ENCODE data around the gene PTPRB.

The PTPRB gene

DNA sequence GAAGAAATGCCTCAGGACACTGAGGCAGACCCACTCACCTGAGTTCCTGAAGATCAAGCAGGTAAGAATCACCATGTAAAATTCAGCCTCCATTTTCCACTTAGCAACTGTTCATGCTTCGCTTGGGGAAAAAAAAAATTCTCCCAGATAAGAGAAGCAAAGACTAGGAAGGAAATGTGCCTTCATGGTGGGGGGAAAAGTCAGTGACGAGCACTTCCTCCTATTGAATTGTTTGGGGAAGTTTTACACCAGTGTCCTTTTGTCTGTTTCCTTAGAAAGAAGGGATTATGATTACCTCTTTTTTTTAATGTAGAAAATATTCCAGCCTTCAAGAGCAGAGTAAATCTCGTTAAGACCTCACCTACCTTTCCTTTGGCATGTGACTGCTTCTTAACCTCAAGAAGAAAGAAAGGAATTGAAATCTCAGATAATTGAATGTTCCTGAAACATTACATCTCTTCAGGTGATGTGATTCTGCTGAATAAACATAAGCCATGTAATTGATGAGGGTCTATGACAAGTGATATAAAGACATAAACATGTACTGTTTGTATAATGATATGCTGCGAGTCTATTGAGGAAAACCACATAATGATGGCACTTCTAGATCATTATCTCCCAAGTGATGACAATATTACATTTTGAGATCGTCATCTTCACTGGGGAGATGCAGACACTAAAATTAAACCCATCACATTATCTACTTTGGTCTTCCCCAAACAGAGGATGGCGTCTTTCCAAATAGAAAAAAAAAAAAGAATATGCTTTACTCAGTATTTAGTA, at the start of gene PTPRB:
Gene PTPRB (minus strand): TSS at position 127 of the 783 bp plus-strand sequence. CDS start 34 bp downstream, at position 93.
- POLR2A ChIA-PET, result no interaction called here
- CTCF ChIA-PET, result interaction anchor here (0.6 kb wide), 1 partner anchor 13 kb away, joined by 3 read pairs; no protein-coding TSS in a partner anchor
- DNase-seq (ENCODE audit: low read depth, low spot score), result no peak
- no peak within 1 kb of the TSS for H3K4me3 ChIP-seq (ENCODE audit: low read depth, low read length)
- TF ChIP-seq, protein P1, sequence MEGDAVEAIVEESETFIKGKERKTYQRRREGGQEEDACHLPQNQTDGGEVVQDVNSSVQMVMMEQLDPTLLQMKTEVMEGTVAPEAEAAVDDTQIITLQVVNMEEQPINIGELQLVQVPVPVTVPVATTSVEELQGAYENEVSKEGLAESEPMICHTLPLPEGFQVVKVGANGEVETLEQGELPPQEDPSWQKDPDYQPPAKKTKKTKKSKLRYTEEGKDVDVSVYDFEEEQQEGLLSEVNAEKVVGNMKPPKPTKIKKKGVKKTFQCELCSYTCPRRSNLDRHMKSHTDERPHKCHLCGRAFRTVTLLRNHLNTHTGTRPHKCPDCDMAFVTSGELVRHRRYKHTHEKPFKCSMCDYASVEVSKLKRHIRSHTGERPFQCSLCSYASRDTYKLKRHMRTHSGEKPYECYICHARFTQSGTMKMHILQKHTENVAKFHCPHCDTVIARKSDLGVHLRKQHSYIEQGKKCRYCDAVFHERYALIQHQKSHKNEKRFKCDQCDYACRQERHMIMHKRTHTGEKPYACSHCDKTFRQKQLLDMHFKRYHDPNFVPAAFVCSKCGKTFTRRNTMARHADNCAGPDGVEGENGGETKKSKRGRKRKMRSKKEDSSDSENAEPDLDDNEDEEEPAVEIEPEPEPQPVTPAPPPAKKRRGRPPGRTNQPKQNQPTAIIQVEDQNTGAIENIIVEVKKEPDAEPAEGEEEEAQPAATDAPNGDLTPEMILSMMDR (IDR thresholded peaks at IDR 0.05; ENCODE audit: insufficient read depth, low read length, missing control alignments), result no peak

DNA sequence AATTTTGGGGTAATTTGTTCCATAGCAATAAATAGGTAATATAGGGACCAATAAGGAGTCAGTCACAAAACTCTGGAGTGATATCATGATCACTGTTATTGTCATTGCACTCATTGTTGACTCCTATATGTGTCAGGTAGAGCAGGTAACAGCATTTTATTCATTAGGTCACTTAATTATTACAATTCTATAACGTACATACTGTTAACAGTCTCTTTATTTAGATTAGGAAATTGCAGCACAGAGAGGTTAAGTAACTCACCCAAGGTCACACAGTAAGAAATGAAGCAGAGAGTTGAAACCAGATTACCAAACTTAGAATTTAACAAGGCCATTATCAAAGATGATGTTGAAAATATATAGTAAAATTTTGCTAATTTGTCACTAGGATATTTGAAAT, 49.7 kb upstream of the PTPRB start:
- no peak overlapping the region for H3K4me3 ChIP-seq (ENCODE audit: low read depth, low read length)
- DNase-seq (ENCODE audit: low read depth, low spot score), result no peak
- CTCF ChIA-PET, result interaction anchor here (1.4 to 2.5 kb wide), 2 partner anchors 21 to 43 kb away, joined by 3 to 7 read pairs; no protein-coding TSS in a partner anchor
- TF ChIP-seq, protein P1 (IDR thresholded peaks at IDR 0.05; ENCODE audit: insufficient read depth, low read length, missing control alignments), result no peak
- POLR2A ChIA-PET, result no interaction called here

DNA sequence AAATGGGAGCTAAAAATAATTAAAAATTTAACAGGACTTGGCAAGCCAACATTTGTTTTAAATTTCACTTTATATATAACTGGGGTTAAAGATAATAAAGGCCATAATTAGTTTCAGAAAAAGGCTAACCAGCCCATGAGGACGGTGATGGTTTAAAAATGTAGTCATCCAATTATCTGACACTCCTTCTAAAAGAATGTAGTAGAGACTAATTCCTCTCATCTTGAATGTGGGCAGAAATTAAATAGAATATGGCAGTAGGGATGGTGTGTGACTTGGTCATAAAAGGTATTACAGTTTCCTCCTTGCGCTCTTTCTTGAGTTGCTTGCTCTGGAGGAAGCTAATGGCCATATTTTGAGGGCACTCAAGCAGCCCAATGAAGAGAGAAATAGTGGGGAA, 49.1 kb upstream of the PTPRB start:
- TF ChIP-seq, protein P1 (IDR thresholded peaks at IDR 0.05; ENCODE audit: insufficient read depth, low read length, missing control alignments), result no peak
- POLR2A ChIA-PET, result no interaction called here
- no peak for DNase-seq (ENCODE audit: low read depth, low spot score)
- H3K4me3 ChIP-seq (ENCODE audit: low read depth, low read length), result no peak overlapping the region
- CTCF ChIA-PET, result interaction anchor here (1.4 to 2.5 kb wide), 2 partner anchors 21 to 43 kb away, joined by 3 to 7 read pairs; no protein-coding TSS in a partner anchor

DNA sequence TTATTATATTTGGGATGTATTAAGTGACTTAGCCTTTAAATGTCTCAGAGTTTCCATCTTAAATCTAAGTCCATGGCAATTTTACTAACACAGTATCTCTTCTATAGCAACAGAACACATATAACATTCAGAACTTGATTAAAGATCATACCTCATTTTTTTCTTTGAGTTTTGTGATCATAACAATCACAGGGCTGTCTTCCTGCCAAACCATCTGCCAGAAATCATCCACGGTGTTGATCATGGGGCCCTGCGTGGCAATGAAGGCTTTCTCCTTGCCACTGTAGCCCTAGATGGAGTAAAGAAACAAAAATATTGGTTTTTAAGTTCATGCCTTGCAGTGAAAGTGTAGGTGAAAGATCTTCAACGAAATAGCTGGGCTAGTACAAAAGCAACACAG, 46.7 kb upstream of the PTPRB start:
- TF ChIP-seq, protein P1 (IDR thresholded peaks at IDR 0.05; ENCODE audit: insufficient read depth, low read length, missing control alignments), result no peak
- no peak overlapping the region for H3K4me3 ChIP-seq (ENCODE audit: low read depth, low read length)
- POLR2A ChIA-PET, result no interaction called here
- CTCF ChIA-PET, result no interaction called here
- DNase-seq (ENCODE audit: low read depth, low spot score), result no peak

DNA sequence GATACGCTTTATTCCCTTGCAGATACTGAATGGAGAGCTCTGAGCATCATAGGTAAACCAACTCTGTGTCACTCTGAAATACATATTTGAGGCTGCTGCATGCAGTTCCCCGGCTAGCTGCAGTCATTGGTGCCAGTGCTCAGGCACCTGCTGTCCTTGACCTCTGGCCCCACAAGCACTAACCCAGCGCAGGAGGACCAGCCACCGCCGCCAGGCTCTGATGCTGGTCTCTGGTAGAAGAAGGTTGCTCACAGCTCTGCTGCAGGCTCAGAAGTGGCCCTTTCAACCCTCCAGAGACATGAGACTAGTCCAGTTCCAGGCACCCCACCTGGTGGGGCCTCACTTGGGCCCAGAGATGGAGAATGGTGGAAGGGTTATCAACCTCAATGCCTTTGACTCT, 34.5 kb upstream of the PTPRB start:
- no peak for DNase-seq (ENCODE audit: low read depth, low spot score)
- ChIA-PET CTCF (no interaction called here), POLR2A (no interaction called here)

DNA sequence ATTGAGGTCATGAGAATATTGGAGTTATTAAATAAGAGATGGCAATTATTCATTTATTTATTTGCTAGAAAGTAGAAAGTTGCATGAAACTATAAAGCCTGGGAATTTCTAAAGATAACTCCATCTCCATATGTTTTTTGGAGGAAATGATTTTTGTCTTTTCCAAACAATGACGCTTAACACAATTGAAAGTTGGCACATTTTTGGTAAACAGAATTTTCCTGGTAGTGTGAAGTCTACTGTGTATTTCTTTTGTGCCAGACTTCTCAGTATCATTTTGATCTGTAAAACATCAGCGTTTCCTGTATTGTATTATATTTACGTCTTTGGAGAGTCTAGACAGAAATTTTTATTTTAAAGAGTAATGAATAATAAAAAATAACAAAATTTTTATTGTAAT, 33.7 kb upstream of the PTPRB start:
- DNase-seq (ENCODE audit: low read depth, low spot score), result no peak
- ChIA-PET CTCF (no interaction called here), POLR2A (no interaction called here)
- no peak overlapping the region for H3K4me3 ChIP-seq (ENCODE audit: low read depth, low read length)
- TF ChIP-seq, protein P1 (IDR thresholded peaks at IDR 0.05; ENCODE audit: insufficient read depth, low read length, missing control alignments), result no peak

More for the DNA sequence above, 34.5 kb upstream of the PTPRB start:
- no peak overlapping the region for H3K4me3 ChIP-seq (ENCODE audit: low read depth, low read length)
- TF ChIP-seq, protein P1 (IDR thresholded peaks at IDR 0.05; ENCODE audit: insufficient read depth, low read length, missing control alignments), result no peak
